PC-9 (cell line): Measurements from ENCODE around the gene CYP4V2.

ENCODE experiments used
- CTCF ChIP-seq: fragments of 200-600 bp; sonication (generic); conservative IDR thresholded peaks from 2 replicates; pipeline ENCODE4 v1.6.1; 2017; ENCODE audit warnings: mixed run types, antibody characterized with exemption, mild to moderate bottlenecking, moderate library complexity
- EZH2 ChIP-seq: fragments of 200-600 bp; sonication (generic); IDR thresholded peaks from 2 replicates; pipeline ENCODE4 v1.8.0; 2017; ENCODE audit warnings: antibody characterized with exemption, low read depth

GRCh38 chr4:186201010-186201409, 9.6 kb downstream of the CYP4V2 start:
- TF ChIP-seq CTCF (no peak), EZH2 (no peak)
